HepG2 (cell line): ENCODE data around the gene SP4. TPM values are rescaled to one million over a fixed set of nuclear protein-coding genes. Genes with fewer than 3 reads are reported as not detected.

Experiments
- ASH2L ChIP-seq: fragments of 300-600, 200-600 bp; sonication (generic); IDR thresholded peaks from 2 replicates; pipeline ENCODE4 v1.7.0; 2017; ENCODE audit warnings: low read depth, mild to moderate bottlenecking, moderate library complexity, mixed read lengths, low read length; ENCODE audit not compliant: insufficient read length
- ATF7-NPFF ChIP-seq: sonication (generic); formaldehyde crosslinking; IDR thresholded peaks from 2 replicates; pipeline ENCODE4 v1.8.1; 2023; ENCODE audit warnings: mild to moderate bottlenecking, low read depth, missing genetic modification reagents, moderate library complexity
- BCL3 ChIP-seq: sonication (generic); formaldehyde crosslinking; IDR thresholded peaks from 2 replicates; pipeline ENCODE4 v1.5.1; 2020; ENCODE audit warnings: mild to moderate bottlenecking, missing genetic modification reagents, moderate library complexity
- CEBPG ChIP-seq: IDR thresholded peaks from 2 replicates; pipeline ENCODE4 v1.6.1; 2016
- EP300 ChIP-seq, 3 experiments: sonication (generic) in 1 of 3; formaldehyde crosslinking in 1 of 3; IDR thresholded peaks; 2 replicates each; pipeline versions ENCODE4 v1.5.1 to v1.6.1; 2011 to 2020; ENCODE audit warnings: low read depth in 2 of 3, low read length in 2 of 3, borderline replicate concordance in 1 of 3, improper control_type of control experiment in 1 of 3, mild to moderate bottlenecking in 1 of 3, missing genetic modification reagents in 1 of 3, moderate library complexity in 1 of 3
- HBP1 ChIP-seq: IDR thresholded peaks from 2 replicates; pipeline ENCODE4 v1.6.1; 2016; ENCODE audit warnings: low read depth, control low read depth
- HMGXB3 ChIP-seq: sonication (generic); formaldehyde crosslinking; IDR thresholded peaks from 2 replicates; pipeline ENCODE4 v1.4.0; 2020; ENCODE audit warnings: missing genetic modification reagents, borderline replicate concordance
- HOXA5 ChIP-seq: sonication (generic); formaldehyde crosslinking; IDR thresholded peaks from 2 replicates; pipeline ENCODE4 v1.4.0; 2020; ENCODE audit warnings: missing genetic modification reagents
- KMT2A ChIP-seq: sonication (generic); formaldehyde crosslinking; IDR thresholded peaks from 2 replicates; pipeline ENCODE4 v1.4.0; 2020; ENCODE audit warnings: missing genetic modification reagents
- NFRKB ChIP-seq: fragments of 450-650 bp; IDR thresholded peaks from 2 replicates; pipeline ENCODE4 v1.6.1; 2017
- PAWR ChIP-seq: sonication (generic); formaldehyde crosslinking; IDR thresholded peaks from 2 replicates; pipeline ENCODE4 v1.4.0; 2020; ENCODE audit warnings: missing genetic modification reagents, mild to moderate bottlenecking, borderline replicate concordance
- POLR2AphosphoS5 ChIP-seq: IDR thresholded peaks from 2 replicates; pipeline ENCODE4 v1.6.1; 2012; ENCODE audit warnings: low read depth, low read length
- POLR2G ChIP-seq: fragments of 200-400 bp; formaldehyde crosslinking; IDR thresholded peaks from 2 replicates; pipeline ENCODE4 v1.6.1; 2018; ENCODE audit warnings: mild to moderate bottlenecking, low read depth, low read length, moderate library complexity
- RBFOX2 ChIP-seq: fragments of 200-400 bp; formaldehyde crosslinking; IDR thresholded peaks from 2 replicates; pipeline ENCODE4 v1.6.1; 2017; ENCODE audit warnings: low read depth, mild to moderate bottlenecking, low read length
- SALL1 ChIP-seq: sonication (generic); formaldehyde crosslinking; IDR thresholded peaks from 2 replicates; pipeline ENCODE4 v1.8.0; 2022; ENCODE audit warnings: mild to moderate bottlenecking, missing genetic modification reagents
- TBL1XR1 ChIP-seq: fragments of 150-350 bp; IDR thresholded peaks from 2 replicates; pipeline ENCODE4 v1.6.1; 2014; ENCODE audit warnings: borderline replicate concordance, low read length; ENCODE audit not compliant: partially characterized antibody
- TOE1 ChIP-seq: sonication (generic); formaldehyde crosslinking; IDR thresholded peaks from 2 replicates; pipeline ENCODE4 v1.4.0; 2020; ENCODE audit warnings: mild to moderate bottlenecking, missing genetic modification reagents
- YEATS2 ChIP-seq: sonication (generic); formaldehyde crosslinking; IDR thresholded peaks from 2 replicates; pipeline ENCODE4 v1.4.0; 2020; ENCODE audit warnings: missing genetic modification reagents, borderline replicate concordance
- ZKSCAN8 ChIP-seq: IDR thresholded peaks from 2 replicates; pipeline ENCODE4 v1.6.1; 2016; ENCODE audit warnings: borderline replicate concordance, missing genetic modification reagents, missing compliant biosample characterization
- ZNF883 ChIP-seq: sonication (generic); formaldehyde crosslinking; IDR thresholded peaks from 2 replicates; pipeline ENCODE4 v1.5.1; 2020; ENCODE audit warnings: mild to moderate bottlenecking, missing genetic modification reagents; ENCODE audit errors: not compliant biosample characterization
- polyA plus RNA-seq, 8 experiments: library from polyadenylated mRNA; depleted of rRNA in 3 of 8; stranded (reverse) in 7 of 8; unstranded in 1 of 8; fragments of >200 nt; fragmentation: Illumina TruSeq in 4 of 8; extraction: Trizol in 4 of 8; gene quantifications; 2 replicates each; pipeline versions ENCODE4 v1.2.1 to v1.2.3, GENCODE V29; 2011 to 2016; ENCODE audit warnings: low read depth in 4 of 8, missing spikeins in 1 of 8, mixed read lengths in 1 of 8; ENCODE audit not compliant: insufficient read depth in 1 of 8
- total RNA-seq, 5 experiments: library from RNA; depleted of rRNA; stranded (reverse); fragments of >200 nt; fragmentation: Illumina TruSeq; extraction: Trizol; gene quantifications; 2 replicates each; pipeline ENCODE4 v1.2.3, GENCODE V29; 2016; ENCODE audit warnings: low read depth in 1 of 5
- TF ChIP-seq, protein P1 (sequence below): IDR thresholded peaks from 2 replicates; pipeline ENCODE4 v1.6.1; 2016; ENCODE audit warnings: missing compliant biosample characterization, missing genetic modification reagents, borderline replicate concordance

Gene SP4
- total and polyA plus RNA-seq, 2 of the 13 experiments (the other 11 are each of a cell fraction or from before 2014, with no cell fraction given): 2.7 to 4.8 TPM

DNA sequence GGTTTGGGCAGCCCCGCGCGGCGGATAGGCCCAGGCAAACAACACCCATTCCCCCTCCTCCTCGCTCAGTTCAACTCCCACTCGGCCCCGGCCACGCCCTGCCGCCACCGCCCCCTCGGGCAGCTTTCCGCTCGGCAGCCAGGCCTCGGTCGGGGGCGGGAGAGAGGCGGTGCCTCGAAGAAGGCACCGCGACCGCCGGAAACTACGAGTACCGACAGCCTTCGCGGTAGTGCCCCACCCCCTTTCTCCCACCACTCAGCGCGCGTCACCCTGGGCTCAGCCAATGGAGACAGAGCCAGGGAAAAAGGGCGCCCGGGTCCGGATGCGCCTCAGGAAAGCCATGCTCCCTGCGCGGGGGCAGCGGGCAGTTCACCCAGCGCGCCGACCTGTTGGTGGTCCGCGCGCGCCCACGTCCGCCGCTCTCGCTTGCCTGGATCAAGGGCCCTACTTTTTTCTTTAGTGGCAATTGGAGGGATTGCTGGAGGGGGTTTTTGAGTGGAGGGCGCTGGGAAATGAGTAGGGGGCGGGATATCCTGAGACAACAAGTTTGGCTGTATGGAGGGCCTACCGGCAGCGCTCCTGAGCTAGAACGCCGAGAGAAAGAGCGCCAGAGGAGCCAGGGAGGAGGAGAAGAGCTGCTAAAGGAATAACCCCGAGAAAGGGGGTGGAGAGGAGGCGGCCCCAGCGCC is 557 bp upstream of the SP4 start (continued):
- TF ChIP-seq TOE1 (no peak), EP300 (IDR thresholded peaks at IDR 0.05; ENCODE audit: low read depth in 2 of 2, low read length in 2 of 2) (0 out of 4 replicates have a peak, but pooled peaks of 1 of the 2 experiments have one; percentile 26), EP300 (CRISPR knock-in tag; IDR thresholded peaks at IDR 0.05; ENCODE audit: borderline replicate concordance) (no peak), SALL1 (CRISPR knock-in tag) (peak; percentile 49; the same call in 1 of the 2 replicates), HOXA5 (CRISPR knock-in tag) (no peak), TBL1XR1 (no peak), YEATS2 (CRISPR knock-in tag) (no peak), HMGXB3 (CRISPR knock-in tag) (peak; percentile 82), ZKSCAN8 (CRISPR knock-in tag) (no peak), PAWR (CRISPR knock-in tag) (peak; percentile 36; the same call in 1 of the 2 replicates), HBP1 (CRISPR knock-in tag) (peak; percentile 90; the same call in 1 of the 2 replicates), KMT2A (CRISPR knock-in tag) (peak; percentile 32; the same call in 1 of the 2 replicates), POLR2AphosphoS5 (peak; percentile 67), RBFOX2 (peak; percentile 88), CEBPG (CRISPR knock-in tag) (no peak), ASH2L (peak; percentile 55), POLR2G (peak; percentile 88), BCL3 (peak; percentile 49; the same call in 1 of the 2 replicates), ZNF883 (peak; percentile 54), ATF7-NPFF (CRISPR knock-in tag) (peak; percentile 40; the same call in 1 of the 2 replicates), NFRKB (no peak)
- TF ChIP-seq, protein P1, sequence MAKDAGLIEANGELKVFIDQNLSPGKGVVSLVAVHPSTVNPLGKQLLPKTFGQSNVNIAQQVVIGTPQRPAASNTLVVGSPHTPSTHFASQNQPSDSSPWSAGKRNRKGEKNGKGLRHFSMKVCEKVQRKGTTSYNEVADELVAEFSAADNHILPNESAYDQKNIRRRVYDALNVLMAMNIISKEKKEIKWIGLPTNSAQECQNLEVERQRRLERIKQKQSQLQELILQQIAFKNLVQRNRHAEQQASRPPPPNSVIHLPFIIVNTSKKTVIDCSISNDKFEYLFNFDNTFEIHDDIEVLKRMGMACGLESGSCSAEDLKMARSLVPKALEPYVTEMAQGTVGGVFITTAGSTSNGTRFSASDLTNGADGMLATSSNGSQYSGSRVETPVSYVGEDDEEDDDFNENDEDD (CRISPR knock-in tag): peak; percentile 88; the same call in 1 of the 2 replicates
